HepG2 (cell line): ENCODE data around the gene MAP2K3. TPM values are rescaled to one million over a fixed set of nuclear protein-coding genes. Genes with fewer than 3 reads are reported as not detected.

Source experiments
- ATAC-seq: fragments of 200-7000 bp; cut with Tn5 transposase; 3 replicates; pipeline ENCODE4 v1.9.1; 2020; ENCODE audit warnings: mild to moderate bottlenecking, moderate library complexity
- BruUV-seq: library from RNA; stranded (reverse); fragments of 400-500 nt; replicated peaks from 2 replicates; lab custom pipeline; 2021; lab: Mats Ljungman, UMichigan
- CTCF ChIA-PET: fragments of 300-600 bp; formaldehyde crosslinking; extraction: SDS; loops from one replicate; lab custom pipeline; 2021; ENCODE audit warnings: low total read pairs, inconsistent platforms, low intra/inter-chr PET ratio; lab: Yijun Ruan, JAX
- POLR2A ChIA-PET: fragments of 350-600 bp; sonication (Branson Sonifier 250); formaldehyde crosslinking; loops from one replicate; lab custom pipeline; 2020; ENCODE audit warnings: antibody characterized with exemption, inconsistent platforms; lab: Yijun Ruan, JAX
- DNase-seq: peaks from one replicate; pipeline ENCODE4 v3.0.0-alpha.2; 2015; ENCODE audit warnings: low spot score
- FAIRE-seq: peaks from 3 replicates; lab custom pipeline; 2011; peaks lifted over from hg19 to GRCh38; lab: Jason Lieb, UNC
- H2AFZ ChIP-seq: one replicate; pipeline ENCODE4 v1.6.1; 2011; ENCODE audit warnings: low read length, inconsistent platforms
- H3K27ac ChIP-seq: fragments of 300-600 bp; 3 replicates; pipeline ENCODE4 v1.8.0; 2011; ENCODE audit warnings: mixed run types, mild to moderate bottlenecking, mixed read lengths, low read length, inconsistent platforms; ENCODE audit not compliant: insufficient read depth; ENCODE audit errors: extremely low read length
- H3K27me3 ChIP-seq, 2 experiments: fragments of 200-600 bp in 1 of 2; 2 replicates in 1 of 2; 3 replicates in 1 of 2; pipeline versions ENCODE4 v1.6.0 to v1.8.0; 2011; ENCODE audit warnings: low read length in 2 of 2, mild to moderate bottlenecking in 2 of 2, moderate library complexity in 2 of 2, inconsistent platforms in 1 of 2; ENCODE audit not compliant: insufficient read depth in 2 of 2, control insufficient read depth in 1 of 2
- H3K36me3 ChIP-seq, 2 experiments: fragments of 200-600 bp in 1 of 2; replicated peaks in 1 of 2; 2 replicates in 1 of 2; 3 replicates in 1 of 2; pipeline versions ENCODE4 v1.5.1 to v1.8.0; 2011; ENCODE audit warnings: low read length in 2 of 2, inconsistent platforms in 1 of 2; ENCODE audit not compliant: insufficient read depth in 2 of 2, control insufficient read depth in 1 of 2
- H3K4me1 ChIP-seq: 2 replicates; pipeline ENCODE4 v1.5.1; 2012; ENCODE audit warnings: low read length, inconsistent platforms; ENCODE audit not compliant: insufficient read depth
- H3K4me2 ChIP-seq: 2 replicates; pipeline ENCODE4 v1.6.0; 2011; ENCODE audit warnings: low read depth, low read length, inconsistent platforms
- H3K4me3 ChIP-seq, 3 experiments: fragments of 200-600 bp in 1 of 3; sonication (generic), shearing (Covaris generic) in 1 of 3; replicated peaks in 1 of 3; 2 replicates each; pipeline ENCODE4 v1.5.1; 2011 to 2016; ENCODE audit warnings: low read length in 3 of 3, inconsistent platforms in 2 of 3, low read depth in 2 of 3, mild to moderate bottlenecking in 2 of 3, control low read depth in 1 of 3, mixed read lengths in 1 of 3; ENCODE audit not compliant: insufficient read depth in 1 of 3
- H3K79me2 ChIP-seq: one replicate; pipeline ENCODE4 v1.6.1; 2011; ENCODE audit warnings: low read length, inconsistent platforms; ENCODE audit not compliant: insufficient read depth
- H3K9ac ChIP-seq: 2 replicates; pipeline ENCODE4 v1.6.0; 2011; ENCODE audit warnings: mild to moderate bottlenecking, low read depth, low read length, inconsistent platforms; ENCODE audit not compliant: insufficient read depth
- H3K9me3 ChIP-seq: 2 replicates; pipeline ENCODE4 v1.5.1; 2012; ENCODE audit warnings: mild to moderate bottlenecking, low read length
- H4K20me1 ChIP-seq: 2 replicates; pipeline ENCODE4 v1.6.0; 2011; ENCODE audit warnings: inconsistent platforms, mild to moderate bottlenecking, low read length, moderate library complexity; ENCODE audit not compliant: insufficient read depth
- MAFG ChIP-seq: sonication (generic); formaldehyde crosslinking; IDR thresholded peaks from 2 replicates; pipeline ENCODE4 v1.5.1; 2020; ENCODE audit warnings: mild to moderate bottlenecking, missing genetic modification reagents
- MEF2D ChIP-seq: sonication (generic); formaldehyde crosslinking; IDR thresholded peaks from 2 replicates; pipeline ENCODE4 v1.5.1; 2020; ENCODE audit warnings: mild to moderate bottlenecking, missing genetic modification reagents
- NR2F1 ChIP-seq, 2 experiments: fragments of 450-650 bp in 1 of 2; formaldehyde crosslinking in 1 of 2; IDR thresholded peaks; 2 replicates each; pipeline versions ENCODE4 v1.5.0 to v1.6.1; 2016 to 2020; ENCODE audit warnings: mild to moderate bottlenecking in 1 of 2, missing compliant biosample characterization in 1 of 2, missing genetic modification reagents in 1 of 2, moderate library complexity in 1 of 2
- RNF2 ChIP-seq: fragments of 450-650 bp; conservative IDR thresholded peaks from 2 replicates; pipeline ENCODE4 v1.6.1; 2016; ENCODE audit warnings: low read depth
- STAG1 ChIP-seq: sonication (generic); formaldehyde crosslinking; IDR thresholded peaks from 2 replicates; pipeline ENCODE4 v1.4.0; 2020; ENCODE audit warnings: missing genetic modification reagents
- ZNF24 ChIP-seq: fragments of 450-650 bp; IDR thresholded peaks from 2 replicates; pipeline ENCODE4 v1.6.1; 2017; ENCODE audit warnings: antibody characterized with exemption, mild to moderate bottlenecking
- ZNF296 ChIP-seq: sonication (generic); formaldehyde crosslinking; conservative IDR thresholded peaks from 2 replicates; pipeline ENCODE4 v1.5.0; 2020; ENCODE audit warnings: mild to moderate bottlenecking, missing genetic modification reagents
- ZSCAN29 ChIP-seq: sonication (generic); formaldehyde crosslinking; conservative IDR thresholded peaks from 2 replicates; pipeline ENCODE4 v1.4.0; 2020; ENCODE audit warnings: mild to moderate bottlenecking, missing genetic modification reagents
- WGBS: methylation state at CpG from one replicate; pipeline ENCODE4 v1.1.6; 2017; ENCODE audit warnings: low lambda C conversion rate; 5-methylcytosine and 5-hydroxymethylcytosine counted together
- in situ Hi-C: cut with HindIII; loops from 2 replicates; pipeline ENCODE4 v1.10.0; 2017; ENCODE audit warnings: low pct_unique_long_range_greater_than_20kb; ENCODE audit not compliant: extremely low pct_ligation_motif_present
- intact Hi-C: fragments of 100-400 bp; cut with micrococcal nuclease; formaldehyde crosslinking; loops from one replicate; pipeline ENCODE4 v1.10.0; 2022; ENCODE audit not compliant: unreplicated experiment
- polyA plus RNA-seq, 8 experiments: library from polyadenylated mRNA; depleted of rRNA in 3 of 8; stranded (reverse) in 7 of 8; unstranded in 1 of 8; fragments of >200 nt; fragmentation: Illumina TruSeq in 4 of 8; extraction: Trizol in 4 of 8; gene quantifications; 2 replicates each; pipeline versions ENCODE4 v1.2.1 to v1.2.3, GENCODE V29; 2011 to 2016; ENCODE audit warnings: low read depth in 4 of 8, missing spikeins in 1 of 8, mixed read lengths in 1 of 8; ENCODE audit not compliant: insufficient read depth in 1 of 8
- total RNA-seq, 5 experiments: library from RNA; depleted of rRNA; stranded (reverse); fragments of >200 nt; fragmentation: Illumina TruSeq; extraction: Trizol; gene quantifications; 2 replicates each; pipeline ENCODE4 v1.2.3, GENCODE V29; 2016; ENCODE audit warnings: low read depth in 1 of 5
- TF ChIP-seq, protein P1 (sequence below): sonication (generic); formaldehyde crosslinking; IDR thresholded peaks from 2 replicates; pipeline ENCODE4 v1.5.0; 2020; ENCODE audit warnings: mild to moderate bottlenecking, missing genetic modification reagents
- TF ChIP-seq, protein P2 (sequence below): sonication (generic); formaldehyde crosslinking; IDR thresholded peaks from 2 replicates; pipeline ENCODE4 v1.5.0; 2020; ENCODE audit warnings: mild to moderate bottlenecking, missing genetic modification reagents, borderline replicate concordance
- TF ChIP-seq, protein P3 (sequence below): sonication (generic); formaldehyde crosslinking; IDR thresholded peaks from 2 replicates; pipeline ENCODE4 v1.5.1; 2020; ENCODE audit warnings: missing genetic modification reagents, mild to moderate bottlenecking, borderline replicate concordance
- TF ChIP-seq, protein P4 (sequence below): sonication (generic); formaldehyde crosslinking; IDR thresholded peaks from 2 replicates; pipeline ENCODE4 v1.5.1; 2020; ENCODE audit warnings: missing genetic modification reagents, mild to moderate bottlenecking, borderline replicate concordance
- TF ChIP-seq, protein P5 (sequence below): sonication (generic); formaldehyde crosslinking; IDR thresholded peaks from 2 replicates; pipeline ENCODE4 v1.4.0; 2020; ENCODE audit warnings: low read depth, mild to moderate bottlenecking, missing genetic modification reagents
- TF ChIP-seq, protein P6 (sequence below): sonication (generic); formaldehyde crosslinking; conservative IDR thresholded peaks from 2 replicates; pipeline ENCODE4 v1.5.0; 2020; ENCODE audit warnings: missing genetic modification reagents

MAP2K3 gene
- total and polyA plus RNA-seq, 2 of the 13 experiments (the other 11 are each of a cell fraction or from before 2014, with no cell fraction given), result 20.5 to 27.4 TPM

DNA sequence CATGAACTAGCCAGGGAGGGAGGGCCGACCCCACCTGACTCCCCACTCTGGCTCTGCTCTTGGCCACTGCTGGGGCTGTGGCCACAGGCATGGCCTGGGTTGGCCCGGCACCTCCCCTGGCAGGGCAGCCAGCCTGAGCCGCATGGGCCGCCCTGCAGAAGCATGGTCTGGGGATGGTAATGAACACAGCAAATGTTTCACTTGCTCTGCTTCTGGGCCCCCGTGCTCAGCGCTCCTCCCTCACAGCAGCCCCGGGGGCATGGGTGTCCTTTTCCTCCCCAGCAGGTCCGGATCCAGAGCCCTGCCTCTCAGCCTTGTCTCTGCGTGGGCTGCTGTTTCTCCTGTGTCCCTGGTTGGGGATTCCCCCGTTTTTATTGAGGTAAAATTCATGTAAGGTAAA, 60.7 kb downstream of the MAP2K3 start:
- no peak overlapping the region for H2AFZ ChIP-seq
- H4K20me1 ChIP-seq, result no peaks in the 10 kb centered on the region
- H3K4me2 ChIP-seq, result no peak overlapping the region
- no peak for FAIRE-seq
- no peaks in the 10 kb centered on the region for H3K9me3 ChIP-seq
- no peaks in the 10 kb centered on the region for H3K79me2 ChIP-seq
- no peak for ATAC-seq
- no peak for DNase-seq
- H3K27ac ChIP-seq, result no peak overlapping the region
- H3K4me3 ChIP-seq, result no peak overlapping the region
- 5% methylated on average over 8 of the region's 10 CpGs for WGBS
- H3K9ac ChIP-seq, result no peak overlapping the region
- no peaks in the 10 kb centered on the region for H3K36me3 ChIP-seq
- ChIA-PET POLR2A (no interaction called here), CTCF (no interaction called here)
- no TSS peak for BruUV-seq
- intact Hi-C loops, result no loop called here
- in situ Hi-C loops, result no loop called here
- H3K27me3 ChIP-seq, result no peaks in the 10 kb centered on the region
- no peaks in the 10 kb centered on the region for H3K4me1 ChIP-seq
- TF ChIP-seq RNF2 (no peak), NR2F1 (CRISPR knock-in tag; IDR thresholded peaks at IDR 0.05) (no peak), ZNF296 (CRISPR knock-in tag) (no peak), ZSCAN29 (CRISPR knock-in tag) (no peak), ZNF24 (no peak), MAFG (CRISPR knock-in tag) (no peak), STAG1 (CRISPR knock-in tag) (no peak), MEF2D (CRISPR knock-in tag) (no peak)
- TF ChIP-seq, protein P1, sequence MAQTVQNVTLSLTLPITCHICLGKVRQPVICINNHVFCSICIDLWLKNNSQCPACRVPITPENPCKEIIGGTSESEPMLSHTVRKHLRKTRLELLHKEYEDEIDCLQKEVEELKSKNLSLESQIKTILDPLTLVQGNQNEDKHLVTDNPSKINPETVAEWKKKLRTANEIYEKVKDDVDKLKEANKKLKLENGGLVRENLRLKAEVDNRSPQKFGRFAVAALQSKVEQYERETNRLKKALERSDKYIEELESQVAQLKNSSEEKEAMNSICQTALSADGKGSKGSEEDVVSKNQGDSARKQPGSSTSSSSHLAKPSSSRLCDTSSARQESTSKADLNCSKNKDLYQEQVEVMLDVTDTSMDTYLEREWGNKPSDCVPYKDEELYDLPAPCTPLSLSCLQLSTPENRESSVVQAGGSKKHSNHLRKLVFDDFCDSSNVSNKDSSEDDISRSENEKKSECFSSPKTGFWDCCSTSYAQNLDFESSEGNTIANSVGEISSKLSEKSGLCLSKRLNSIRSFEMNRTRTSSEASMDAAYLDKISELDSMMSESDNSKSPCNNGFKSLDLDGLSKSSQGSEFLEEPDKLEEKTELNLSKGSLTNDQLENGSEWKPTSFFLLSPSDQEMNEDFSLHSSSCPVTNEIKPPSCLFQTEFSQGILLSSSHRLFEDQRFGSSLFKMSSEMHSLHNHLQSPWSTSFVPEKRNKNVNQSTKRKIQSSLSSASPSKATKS (CRISPR knock-in tag), result no peak
- TF ChIP-seq, protein P2, sequence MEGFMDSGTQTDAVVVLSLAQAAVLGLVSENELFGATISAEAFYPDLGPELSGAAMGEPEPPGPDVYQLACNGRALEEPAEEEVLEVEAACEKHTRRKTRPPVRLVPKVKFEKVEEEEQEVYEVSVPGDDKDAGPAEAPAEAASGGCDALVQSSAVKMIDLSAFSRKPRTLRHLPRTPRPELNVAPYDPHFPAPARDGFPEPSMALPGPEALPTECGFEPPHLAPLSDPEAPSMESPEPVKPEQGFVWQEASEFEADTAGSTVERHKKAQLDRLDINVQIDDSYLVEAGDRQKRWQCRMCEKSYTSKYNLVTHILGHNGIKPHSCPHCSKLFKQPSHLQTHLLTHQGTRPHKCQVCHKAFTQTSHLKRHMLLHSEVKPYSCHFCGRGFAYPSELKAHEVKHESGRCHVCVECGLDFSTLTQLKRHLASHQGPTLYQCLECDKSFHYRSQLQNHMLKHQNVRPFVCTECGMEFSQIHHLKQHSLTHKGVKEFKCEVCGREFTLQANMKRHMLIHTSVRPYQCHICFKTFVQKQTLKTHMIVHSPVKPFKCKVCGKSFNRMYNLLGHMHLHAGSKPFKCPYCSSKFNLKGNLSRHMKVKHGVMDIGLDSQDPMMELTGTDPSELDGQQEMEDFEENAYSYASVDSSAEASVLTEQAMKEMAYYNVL (CRISPR knock-in tag), result no peak
- TF ChIP-seq, protein P3, sequence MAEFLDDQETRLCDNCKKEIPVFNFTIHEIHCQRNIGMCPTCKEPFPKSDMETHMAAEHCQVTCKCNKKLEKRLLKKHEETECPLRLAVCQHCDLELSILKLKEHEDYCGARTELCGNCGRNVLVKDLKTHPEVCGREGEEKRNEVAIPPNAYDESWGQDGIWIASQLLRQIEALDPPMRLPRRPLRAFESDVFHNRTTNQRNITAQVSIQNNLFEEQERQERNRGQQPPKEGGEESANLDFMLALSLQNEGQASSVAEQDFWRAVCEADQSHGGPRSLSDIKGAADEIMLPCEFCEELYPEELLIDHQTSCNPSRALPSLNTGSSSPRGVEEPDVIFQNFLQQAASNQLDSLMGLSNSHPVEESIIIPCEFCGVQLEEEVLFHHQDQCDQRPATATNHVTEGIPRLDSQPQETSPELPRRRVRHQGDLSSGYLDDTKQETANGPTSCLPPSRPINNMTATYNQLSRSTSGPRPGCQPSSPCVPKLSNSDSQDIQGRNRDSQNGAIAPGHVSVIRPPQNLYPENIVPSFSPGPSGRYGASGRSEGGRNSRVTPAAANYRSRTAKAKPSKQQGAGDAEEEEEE (CRISPR knock-in tag), result no peak
- TF ChIP-seq, protein P4, sequence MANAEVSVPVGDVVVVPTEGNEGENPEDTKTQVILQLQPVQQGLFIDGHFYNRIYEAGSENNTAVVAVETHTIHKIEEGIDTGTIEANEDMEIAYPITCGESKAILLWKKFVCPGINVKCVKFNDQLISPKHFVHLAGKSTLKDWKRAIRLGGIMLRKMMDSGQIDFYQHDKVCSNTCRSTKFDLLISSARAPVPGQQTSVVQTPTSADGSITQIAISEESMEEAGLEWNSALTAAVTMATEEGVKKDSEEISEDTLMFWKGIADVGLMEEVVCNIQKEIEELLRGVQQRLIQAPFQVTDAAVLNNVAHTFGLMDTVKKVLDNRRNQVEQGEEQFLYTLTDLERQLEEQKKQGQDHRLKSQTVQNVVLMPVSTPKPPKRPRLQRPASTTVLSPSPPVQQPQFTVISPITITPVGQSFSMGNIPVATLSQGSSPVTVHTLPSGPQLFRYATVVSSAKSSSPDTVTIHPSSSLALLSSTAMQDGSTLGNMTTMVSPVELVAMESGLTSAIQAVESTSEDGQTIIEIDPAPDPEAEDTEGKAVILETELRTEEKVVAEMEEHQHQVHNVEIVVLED (CRISPR knock-in tag), result no peak
- TF ChIP-seq, protein P5, sequence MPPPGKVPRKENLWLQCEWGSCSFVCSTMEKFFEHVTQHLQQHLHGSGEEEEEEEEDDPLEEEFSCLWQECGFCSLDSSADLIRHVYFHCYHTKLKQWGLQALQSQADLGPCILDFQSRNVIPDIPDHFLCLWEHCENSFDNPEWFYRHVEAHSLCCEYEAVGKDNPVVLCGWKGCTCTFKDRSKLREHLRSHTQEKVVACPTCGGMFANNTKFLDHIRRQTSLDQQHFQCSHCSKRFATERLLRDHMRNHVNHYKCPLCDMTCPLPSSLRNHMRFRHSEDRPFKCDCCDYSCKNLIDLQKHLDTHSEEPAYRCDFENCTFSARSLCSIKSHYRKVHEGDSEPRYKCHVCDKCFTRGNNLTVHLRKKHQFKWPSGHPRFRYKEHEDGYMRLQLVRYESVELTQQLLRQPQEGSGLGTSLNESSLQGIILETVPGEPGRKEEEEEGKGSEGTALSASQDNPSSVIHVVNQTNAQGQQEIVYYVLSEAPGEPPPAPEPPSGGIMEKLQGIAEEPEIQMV (CRISPR knock-in tag), result no peak
- TF ChIP-seq, protein P6, sequence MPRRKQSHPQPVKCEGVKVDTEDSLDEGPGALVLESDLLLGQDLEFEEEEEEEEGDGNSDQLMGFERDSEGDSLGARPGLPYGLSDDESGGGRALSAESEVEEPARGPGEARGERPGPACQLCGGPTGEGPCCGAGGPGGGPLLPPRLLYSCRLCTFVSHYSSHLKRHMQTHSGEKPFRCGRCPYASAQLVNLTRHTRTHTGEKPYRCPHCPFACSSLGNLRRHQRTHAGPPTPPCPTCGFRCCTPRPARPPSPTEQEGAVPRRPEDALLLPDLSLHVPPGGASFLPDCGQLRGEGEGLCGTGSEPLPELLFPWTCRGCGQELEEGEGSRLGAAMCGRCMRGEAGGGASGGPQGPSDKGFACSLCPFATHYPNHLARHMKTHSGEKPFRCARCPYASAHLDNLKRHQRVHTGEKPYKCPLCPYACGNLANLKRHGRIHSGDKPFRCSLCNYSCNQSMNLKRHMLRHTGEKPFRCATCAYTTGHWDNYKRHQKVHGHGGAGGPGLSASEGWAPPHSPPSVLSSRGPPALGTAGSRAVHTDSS (CRISPR knock-in tag), result no peak
